HUES64 (cell line): ENCODE results near the gene SAP30BP. TPM values are rescaled to one million over a fixed set of nuclear protein-coding genes. Genes with fewer than 3 reads are reported as not detected.

Source experiments
- H3K27ac ChIP-seq: 2 replicates; pipeline ENCODE4 v1.7.0; 2013; ENCODE audit warnings: low read depth, low read length, inconsistent platforms
- H3K27me3 ChIP-seq: 2 replicates; pipeline ENCODE4 v1.6.1; 2013; ENCODE audit warnings: mild to moderate bottlenecking, low read length; ENCODE audit not compliant: insufficient read depth
- H3K36me3 ChIP-seq: 2 replicates; pipeline ENCODE4 v1.6.1; 2013; ENCODE audit warnings: mild to moderate bottlenecking, low read length; ENCODE audit not compliant: insufficient read depth
- H3K4me1 ChIP-seq: 2 replicates; pipeline ENCODE4 v1.6.1; 2013; ENCODE audit warnings: mild to moderate bottlenecking, low read length, moderate library complexity; ENCODE audit not compliant: insufficient read depth
- H3K4me3 ChIP-seq: 2 replicates; pipeline ENCODE4 v1.5.1; 2013; ENCODE audit warnings: mild to moderate bottlenecking, low read length, moderate library complexity
- H3K9ac ChIP-seq: 2 replicates; pipeline ENCODE4 v1.6.1; 2013; ENCODE audit warnings: mild to moderate bottlenecking, low read depth, low read length
- H3K9me3 ChIP-seq: 2 replicates; pipeline ENCODE4 v1.6.1; 2013; ENCODE audit warnings: low read depth, low read length; ENCODE audit not compliant: insufficient read depth
- WGBS: fragments of 150-250, 120-280 bp; methylation state at CpG from one replicate; pipeline ENCODE4 v1.1.7; 2013; ENCODE audit warnings: missing lambda C conversion rate; 5-methylcytosine and 5-hydroxymethylcytosine counted together
- polyA plus RNA-seq, 2 experiments: library from polyadenylated mRNA; stranded (reverse); fragments of 50-300 nt; gene quantifications; one replicate each; pipeline ENCODE4 v1.2.3, GENCODE V29; 2013

The SAP30BP gene
- 66.7 TPM for polyA plus RNA-seq (2013, experiment 1 of 2)
- 66.8 TPM for polyA plus RNA-seq (2013, experiment 2 of 2)

DNA sequence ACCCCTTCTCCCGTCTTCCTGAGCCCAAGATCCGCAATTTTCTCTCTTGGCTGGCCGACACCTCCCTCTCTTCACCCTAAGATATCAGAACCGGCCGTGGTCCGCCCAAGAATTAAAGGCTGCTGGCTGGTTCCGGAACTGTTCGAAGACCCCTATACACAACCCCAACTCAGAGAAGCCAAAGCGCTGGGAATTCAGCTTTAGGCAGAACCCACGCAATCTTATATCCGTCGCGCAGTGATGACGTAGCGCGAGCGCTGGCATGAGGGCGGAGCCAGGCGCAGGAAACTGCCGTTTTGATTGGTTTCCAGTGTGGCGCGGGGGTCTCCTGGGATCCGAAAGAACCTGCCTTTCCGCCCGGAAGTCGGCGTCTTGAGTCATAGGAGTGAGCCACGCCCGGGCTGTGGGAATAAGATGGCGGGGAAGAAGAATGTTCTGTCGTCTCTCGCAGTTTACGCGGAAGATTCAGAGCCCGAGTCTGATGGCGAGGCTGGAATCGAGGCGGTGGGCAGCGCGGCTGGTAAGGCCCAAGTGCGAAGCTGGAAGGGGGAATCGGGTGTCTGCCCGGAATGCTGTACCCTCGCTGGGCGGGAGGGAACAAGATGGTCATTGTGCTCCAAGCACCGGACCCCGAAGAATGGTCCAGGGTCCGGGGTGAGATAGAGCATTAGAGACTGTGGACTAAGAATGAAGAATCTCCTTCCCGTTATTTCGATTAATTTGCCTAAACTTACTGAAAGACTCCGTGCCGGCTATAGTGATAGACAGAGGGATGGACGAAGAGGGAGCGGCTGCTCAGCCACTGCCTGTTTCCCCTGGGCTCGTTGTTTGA is at the start of gene SAP30BP, which contains the start of gene RECQL5:
Gene SAP30BP (plus strand): TSS at position 380 of the 832 bp plus-strand sequence. CDS start 35 bp downstream, at position 415.
Gene RECQL5 (minus strand): TSS at position 196 of the 832 bp plus-strand sequence. CDS start 597 bp downstream, outside the sequence.
- under 1% methylated on average over 55 of the region's 55 CpGs for WGBS
- Histone ChIP-seq H3K4me3 (peak within 1 kb of the TSS; percentile 83), H3K9me3 (no peaks in the 10 kb centered on the region), H3K27ac (peak within 1 kb of the TSS; percentile 77), H3K9ac (peak within 1 kb of the TSS; percentile 88), H3K36me3 (peaks cover 56% of the 10 kb centered on the region), H3K27me3 (no peaks in the 10 kb centered on the region), H3K4me1 (peaks cover 9% of the 10 kb centered on the region; the same call in 1 of the 2 replicates)

DNA sequence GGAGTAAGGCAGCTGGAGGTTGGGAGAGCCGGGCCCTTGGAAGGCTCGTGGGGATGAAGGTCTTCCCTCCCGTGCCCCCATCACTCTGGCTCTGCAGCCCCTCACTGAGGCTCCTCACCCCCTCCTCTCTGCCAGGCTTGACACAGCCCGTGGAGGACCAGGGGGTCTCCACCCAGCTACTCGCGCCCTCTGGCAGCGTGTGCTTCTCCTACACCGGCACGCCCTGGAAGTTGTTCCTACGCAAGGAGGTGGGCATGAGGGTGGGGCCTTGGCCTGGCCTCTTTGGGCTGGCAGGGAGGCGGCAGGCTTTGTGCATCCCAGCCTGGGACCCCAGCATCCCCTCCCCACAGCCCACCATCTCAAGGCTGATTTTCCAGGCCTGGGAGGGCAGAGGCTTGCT is 49.5 kb upstream of the SAP30BP start:
- Histone ChIP-seq H3K27me3 (no peaks in the 10 kb centered on the region; the same call in 1 of the 2 replicates), H3K36me3 (no peaks in the 10 kb centered on the region), H3K9ac (no peak overlapping the region), H3K4me3 (no peak overlapping the region), H3K9me3 (no peaks in the 10 kb centered on the region), H3K4me1 (no peaks in the 10 kb centered on the region), H3K27ac (no peak overlapping the region)
- WGBS: 90% methylated on average over 11 of the region's 11 CpGs

DNA sequence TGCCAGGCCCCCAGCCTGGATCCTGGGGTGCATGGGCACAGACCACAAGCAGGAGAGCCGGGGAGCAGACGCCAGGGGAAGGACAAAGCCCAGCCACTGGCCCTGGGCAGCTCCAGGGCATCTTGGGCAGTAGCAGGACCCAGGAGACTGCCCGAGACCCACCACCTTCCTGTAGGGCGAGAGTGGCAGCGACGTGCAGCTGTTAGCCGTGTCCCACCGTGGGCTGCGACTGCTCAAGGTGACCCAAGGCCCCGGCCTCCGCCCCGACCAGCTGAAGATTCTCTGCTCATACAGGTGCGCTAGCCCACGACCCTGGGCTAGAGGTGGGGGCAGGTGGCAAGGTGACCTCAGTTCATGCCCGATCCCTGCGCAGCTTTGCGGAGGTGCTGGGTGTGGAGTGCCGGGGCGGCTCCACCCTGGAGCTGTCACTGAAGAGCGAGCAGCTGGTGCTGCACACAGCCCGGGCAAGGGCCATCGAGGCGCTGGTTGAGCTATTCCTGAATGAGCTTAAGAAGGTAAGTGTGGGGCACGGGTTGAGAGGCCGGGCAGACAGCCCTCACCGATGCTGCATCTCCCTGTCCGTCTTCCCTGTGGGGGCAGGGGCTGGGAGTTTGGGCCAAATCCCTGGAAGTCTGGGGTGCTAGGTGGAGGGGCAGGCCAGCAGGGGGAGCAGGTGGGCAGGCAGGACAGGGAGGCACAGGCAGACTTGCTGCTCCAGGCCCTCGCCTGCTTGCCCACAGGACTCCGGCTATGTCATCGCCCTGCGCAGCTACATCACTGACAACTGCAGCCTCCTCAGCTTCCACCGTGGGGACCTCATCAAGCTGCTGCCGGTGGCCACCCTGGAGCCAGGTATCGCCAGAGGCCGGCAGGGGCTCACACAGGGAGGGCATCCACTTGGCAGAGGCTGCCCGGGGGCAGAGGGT is 47.4 kb upstream of the SAP30BP start:
- no peak overlapping the region for H3K4me3 ChIP-seq
- WGBS: 79% methylated on average over 36 of the region's 36 CpGs
- no peak overlapping the region for H3K9ac ChIP-seq
- no peak overlapping the region for H3K27ac ChIP-seq
- no peaks in the 10 kb centered on the region for H3K4me1 ChIP-seq
- H3K27me3 ChIP-seq: no peaks in the 10 kb centered on the region; the same call in 1 of the 2 replicates
- no peaks in the 10 kb centered on the region for H3K36me3 ChIP-seq
- no peaks in the 10 kb centered on the region for H3K9me3 ChIP-seq

DNA sequence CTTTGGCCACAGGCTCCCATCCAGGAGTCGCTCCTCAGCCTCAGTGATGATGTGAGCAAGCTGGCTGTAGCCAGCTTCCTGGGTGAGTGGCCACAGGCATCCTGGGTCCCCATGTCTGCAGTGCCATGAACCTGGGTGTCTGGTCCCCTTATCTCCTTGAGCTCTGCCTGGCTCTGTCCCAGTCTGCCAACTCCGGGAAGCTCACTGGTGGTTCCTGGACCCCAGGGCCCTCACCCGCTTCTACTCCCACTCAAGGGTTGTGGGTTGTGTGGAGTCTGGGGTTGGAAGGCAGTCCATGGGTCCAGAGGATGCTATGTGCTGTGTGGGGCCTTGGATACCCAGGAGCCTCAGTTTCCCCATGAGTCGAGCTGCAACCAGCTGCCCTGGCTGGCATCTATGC is 45.6 kb upstream of the SAP30BP start:
- H3K9me3 ChIP-seq: no peaks in the 10 kb centered on the region
- no peaks in the 10 kb centered on the region for H3K36me3 ChIP-seq
- no peaks in the 10 kb centered on the region for H3K4me1 ChIP-seq
- WGBS: 91% methylated on average over 4 of the region's 4 CpGs
- no peaks in the 10 kb centered on the region; the same call in 1 of the 2 replicates for H3K27me3 ChIP-seq
- H3K27ac ChIP-seq: no peak overlapping the region
- H3K4me3 ChIP-seq: no peak overlapping the region
- no peak overlapping the region for H3K9ac ChIP-seq

DNA sequence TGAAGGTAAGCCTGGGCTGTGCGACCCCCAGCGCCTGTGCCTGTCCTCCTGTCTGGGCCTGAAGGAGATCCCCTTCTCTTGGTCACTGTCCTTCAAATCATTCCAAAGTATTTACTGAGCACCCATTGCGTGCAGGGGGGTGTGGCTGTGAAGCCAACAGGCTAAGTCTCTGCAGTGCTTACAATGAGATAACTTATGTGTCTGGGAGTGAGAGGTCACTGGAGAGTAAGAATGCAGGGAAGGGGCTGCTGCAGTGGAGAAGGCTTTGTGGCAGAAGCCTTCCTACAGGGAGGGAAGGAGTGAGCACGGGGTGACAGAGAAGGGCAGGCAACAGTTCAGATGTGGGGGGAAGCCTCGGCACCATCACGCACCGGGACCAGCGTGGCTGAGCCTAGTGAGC is 45.1 kb upstream of the SAP30BP start:
- H3K36me3 ChIP-seq: no peaks in the 10 kb centered on the region
- WGBS: 86% methylated on average over 8 of the region's 8 CpGs
- no peaks in the 10 kb centered on the region for H3K9me3 ChIP-seq
- no peaks in the 10 kb centered on the region for H3K27me3 ChIP-seq
- no peak overlapping the region for H3K4me3 ChIP-seq
- H3K27ac ChIP-seq: no peak overlapping the region
- no peaks in the 10 kb centered on the region for H3K4me1 ChIP-seq
- H3K9ac ChIP-seq: no peak overlapping the region

DNA sequence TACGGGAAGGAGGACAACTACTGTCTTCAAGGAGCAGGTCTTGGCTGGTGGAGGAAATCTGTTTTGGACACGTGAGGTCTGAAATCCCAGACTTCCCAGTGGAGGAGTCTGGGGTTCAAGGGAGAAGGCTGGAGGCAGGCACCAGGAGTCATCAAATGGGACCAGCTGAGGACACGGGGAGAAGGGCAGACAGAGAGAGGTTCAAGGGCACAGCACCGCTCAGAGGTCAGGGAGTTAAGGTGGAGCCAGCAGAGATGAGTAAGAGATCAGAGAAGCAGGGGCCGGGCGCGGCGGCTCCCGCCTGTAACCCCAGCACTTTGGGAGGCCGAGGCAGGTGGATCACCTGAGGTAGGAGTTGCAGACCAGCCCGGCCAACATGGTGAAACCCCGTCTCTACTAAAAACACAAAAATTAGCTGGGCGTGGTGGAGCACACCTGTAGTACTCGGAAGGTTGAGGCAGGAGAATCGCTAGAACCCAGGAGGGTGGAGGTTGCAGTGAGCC is 44.3 kb upstream of the SAP30BP start:
- H3K9ac ChIP-seq: no peak overlapping the region
- no peak overlapping the region for H3K27ac ChIP-seq
- no peaks in the 10 kb centered on the region for H3K27me3 ChIP-seq
- no peaks in the 10 kb centered on the region for H3K9me3 ChIP-seq
- H3K36me3 ChIP-seq: no peaks in the 10 kb centered on the region
- H3K4me3 ChIP-seq: no peak overlapping the region
- WGBS: 89% methylated on average over 15 of the region's 15 CpGs
- H3K4me1 ChIP-seq: no peaks in the 10 kb centered on the region

DNA sequence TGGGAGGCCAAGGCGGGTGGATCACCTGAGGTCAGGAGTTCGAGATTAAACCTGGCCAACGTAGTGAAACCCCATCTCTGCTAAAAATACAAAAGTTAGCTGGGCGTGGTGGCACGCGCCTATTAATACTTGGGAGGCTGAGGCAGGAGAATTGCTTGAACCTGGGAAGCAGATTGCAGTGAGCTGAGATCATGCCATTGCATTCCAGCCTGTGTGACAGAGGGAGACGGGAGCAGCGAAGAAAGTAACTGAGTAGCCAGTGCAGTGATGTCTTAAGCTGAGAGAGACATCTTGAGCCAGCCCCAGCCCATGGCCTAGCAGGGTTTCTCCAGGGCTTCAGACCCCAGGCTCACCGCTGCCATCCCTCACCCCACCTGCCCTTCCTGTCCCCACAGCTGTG is 43.8 kb upstream of the SAP30BP start:
- H3K9me3 ChIP-seq: no peaks in the 10 kb centered on the region
- H3K36me3 ChIP-seq: no peaks in the 10 kb centered on the region
- no peaks in the 10 kb centered on the region for H3K4me1 ChIP-seq
- H3K4me3 ChIP-seq: no peak overlapping the region
- 94% methylated on average over 9 of the region's 9 CpGs for WGBS
- no peak overlapping the region for H3K27ac ChIP-seq
- no peak overlapping the region for H3K9ac ChIP-seq
- no peaks in the 10 kb centered on the region for H3K27me3 ChIP-seq

DNA sequence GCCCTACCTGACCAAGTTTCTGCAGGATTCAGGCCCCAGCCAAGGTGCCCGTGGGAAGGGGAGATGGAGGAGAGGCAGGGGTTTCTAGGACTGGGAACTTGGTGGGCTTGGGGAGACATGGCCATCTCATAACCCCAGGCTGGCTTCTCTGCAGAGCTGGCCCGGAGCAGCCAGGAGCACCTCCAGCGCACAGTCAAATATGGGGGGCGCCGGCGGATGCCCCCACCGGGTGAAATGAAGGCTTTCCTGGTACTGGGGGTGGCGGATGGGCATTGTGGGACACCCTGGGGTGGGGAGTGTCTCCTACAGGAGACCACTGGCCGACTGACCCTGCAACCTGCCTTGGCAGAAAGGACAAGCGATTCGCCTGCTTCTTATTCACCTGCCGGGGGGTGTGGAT is 43.1 kb upstream of the SAP30BP start:
- 92% methylated on average over 12 of the region's 12 CpGs for WGBS

DNA sequence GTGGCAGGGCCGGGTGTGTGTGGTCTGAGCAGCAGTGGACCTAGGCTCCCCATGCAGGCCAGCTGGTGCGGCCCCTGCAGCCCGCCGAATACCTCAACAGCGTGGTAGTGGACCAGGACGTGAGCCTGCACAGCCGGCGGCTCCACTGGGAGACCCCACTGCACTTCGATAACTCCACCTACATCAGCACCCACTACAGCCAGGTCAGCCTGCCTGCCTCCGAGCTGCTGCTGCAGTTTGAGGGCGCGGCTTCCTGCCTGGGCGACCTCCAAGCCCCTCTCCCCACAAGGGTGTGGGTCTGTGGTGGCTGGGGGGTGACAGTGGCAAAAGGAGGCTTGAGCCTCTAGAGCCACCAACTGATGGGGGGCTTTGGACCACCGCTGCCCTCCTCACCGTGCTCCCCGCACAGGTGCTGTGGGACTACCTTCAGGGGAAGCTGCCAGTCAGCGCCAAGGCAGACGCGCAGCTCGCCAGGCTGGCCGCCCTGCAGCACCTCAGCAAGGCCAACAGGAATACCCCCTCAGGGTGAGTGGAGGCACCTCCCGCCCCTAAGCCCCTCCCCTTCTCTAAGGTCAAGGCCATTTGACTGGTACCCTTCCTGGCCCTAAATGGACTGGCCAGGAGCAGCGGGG is 42.3 kb upstream of the SAP30BP start:
- H3K36me3 ChIP-seq: no peaks in the 10 kb centered on the region
- no peaks in the 10 kb centered on the region for H3K4me1 ChIP-seq
- H3K27ac ChIP-seq: no peak overlapping the region

More for the DNA sequence above, 43.1 kb upstream of the SAP30BP start:
- Histone ChIP-seq H3K4me3 (no peak overlapping the region), H3K9me3 (no peaks in the 10 kb centered on the region), H3K27ac (no peak overlapping the region), H3K4me1 (no peaks in the 10 kb centered on the region), H3K36me3 (no peaks in the 10 kb centered on the region), H3K9ac (no peak overlapping the region), H3K27me3 (no peaks in the 10 kb centered on the region)

DNA sequence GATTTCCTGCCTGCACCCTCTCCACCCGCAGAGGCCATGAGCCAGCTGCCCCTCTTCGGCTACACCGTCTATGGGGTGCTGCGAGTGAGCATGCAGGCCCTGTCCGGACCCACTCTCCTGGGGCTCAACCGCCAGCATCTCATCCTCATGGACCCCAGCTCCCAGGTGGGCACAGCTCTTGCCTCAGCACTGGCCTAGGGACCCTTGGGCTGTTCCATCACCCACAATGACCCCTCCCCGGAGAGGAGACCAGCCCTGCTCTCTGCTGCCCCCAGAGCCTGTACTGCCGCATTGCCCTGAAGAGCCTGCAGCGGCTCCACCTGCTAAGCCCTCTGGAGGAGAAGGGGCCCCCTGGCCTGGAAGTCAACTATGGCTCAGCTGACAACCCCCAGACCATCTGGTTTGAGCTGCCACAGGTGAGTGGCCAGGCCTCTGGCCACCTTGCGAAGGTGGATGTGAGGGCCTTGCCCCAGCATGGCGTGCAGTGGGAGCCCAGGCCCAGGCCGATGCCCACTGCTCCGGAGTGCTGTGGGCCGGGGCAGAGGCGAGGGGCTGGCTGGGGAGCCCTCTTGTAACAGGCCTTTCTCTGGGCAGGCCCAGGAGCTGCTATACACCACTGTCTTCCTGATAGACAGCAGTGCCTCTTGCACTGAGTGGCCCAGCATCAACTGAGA is 41.2 kb upstream of the SAP30BP start:
- Histone ChIP-seq H3K27ac (no peak overlapping the region), H3K9me3 (no peaks in the 10 kb centered on the region), H3K36me3 (no peaks in the 10 kb centered on the region), H3K4me3 (no peak overlapping the region), H3K27me3 (no peaks in the 10 kb centered on the region), H3K9ac (no peak overlapping the region), H3K4me1 (no peaks in the 10 kb centered on the region)
- 82% methylated on average over 15 of the region's 15 CpGs for WGBS

More for the DNA sequence above, 42.3 kb upstream of the SAP30BP start:
- Histone ChIP-seq H3K9me3 (no peaks in the 10 kb centered on the region), H3K27me3 (no peaks in the 10 kb centered on the region), H3K9ac (no peak overlapping the region), H3K4me3 (no peak overlapping the region)
- WGBS: 92% methylated on average over 22 of the region's 23 CpGs
